Measurements from ENCODE around the gene RGS14. TPM values are rescaled to one million over a fixed set of nuclear protein-coding genes. Genes with fewer than 3 reads are reported as not detected.

RGS14 gene
- total RNA-seq, 4 donors from 2014 or later = 38.5 to 85.9 (median 68.8) TPM

DNA sequence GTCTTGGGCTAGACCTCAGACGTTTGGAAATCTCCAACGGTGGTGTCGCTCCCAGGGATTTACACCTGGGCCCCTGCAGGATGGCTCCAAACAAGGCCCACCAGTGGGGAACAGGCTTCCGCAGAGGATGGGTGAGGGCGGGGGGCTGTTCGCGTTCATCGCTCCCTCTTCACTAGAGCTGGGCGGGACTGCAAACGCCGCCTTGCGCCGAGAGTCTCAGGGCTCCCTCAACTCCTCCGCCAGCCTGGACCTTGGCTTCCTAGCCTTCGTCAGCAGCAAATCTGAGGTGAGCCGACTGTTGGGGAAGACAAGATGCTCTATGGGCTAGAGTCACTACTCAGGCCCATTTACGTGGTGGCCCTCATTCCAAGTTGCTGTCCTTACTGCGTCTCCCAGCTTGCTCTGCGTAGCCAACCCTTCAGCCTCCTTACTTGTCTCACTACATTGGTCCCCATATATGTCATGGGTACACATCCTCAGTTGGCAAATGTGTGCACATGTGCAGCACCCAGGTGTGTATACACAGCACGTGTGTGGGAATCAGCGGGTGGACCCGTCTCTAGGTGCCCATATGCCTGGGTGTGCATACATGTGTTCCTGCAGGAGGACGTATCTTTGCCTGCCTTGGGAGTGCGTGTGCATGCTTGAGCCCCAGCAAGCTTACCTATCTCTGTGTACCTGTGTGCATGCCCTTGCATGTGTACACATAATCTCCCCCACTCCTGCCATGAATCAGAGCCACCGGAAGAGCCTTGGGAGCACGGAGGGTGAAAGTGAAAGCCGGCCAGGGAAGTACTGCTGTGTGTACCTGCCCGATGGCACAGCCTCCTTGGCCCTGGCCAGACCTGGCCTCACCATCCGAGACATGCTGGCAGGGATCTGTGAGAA is 10.5 kb downstream of the RGS14 start:
- no peaks in the 10 kb centered on the region for H3K36me3 ChIP-seq
- no peaks in the 10 kb centered on the region for H3K9me3 ChIP-seq
- no peak overlapping the region for H3K27ac ChIP-seq
- peaks cover 84% of the 10 kb centered on the region for H3K4me1 ChIP-seq
- no peak for DNase-seq (ENCODE audit: low spot score in 2 of 2)
- no peaks in the 10 kb centered on the region for H3K27me3 ChIP-seq
- 84% methylated on average over 20 of the region's 29 CpGs for WGBS
- TF ChIP-seq EP300 (IDR thresholded peaks at IDR 0.05) = no peak
- no peak for TF ChIP-seq POLR2AphosphoS5 (IDR thresholded peaks at IDR 0.05)
- no peak for TF ChIP-seq POLR2A (IDR thresholded peaks at IDR 0.05)
- peak overlapping the region; percentile 46 for H3K4me3 ChIP-seq

- no peaks in the 10 kb centered on the region for H3K36me3 ChIP-seq
- TF ChIP-seq EP300 (IDR thresholded peaks at IDR 0.05) (no peak), CTCF (IDR thresholded peaks at IDR 0.05) (peak; percentile 20 to 74)
- H3K27ac ChIP-seq = no peak overlapping the region
- DNase-seq (ENCODE audit: low spot score in 2 of 2) = no peak
- no peak overlapping the region for H3K4me3 ChIP-seq
- H3K27me3 ChIP-seq = no peaks in the 10 kb centered on the region
- H3K4me1 ChIP-seq = peaks cover 82% of the 10 kb centered on the region
- no peaks in the 10 kb centered on the region for H3K9me3 ChIP-seq
- WGBS = 62% methylated on average over 5 of the region's 5 CpGs
Measured at GRCh38 chr5:177368869-177369644, 11.3 kb downstream of the RGS14 start.

DNA sequence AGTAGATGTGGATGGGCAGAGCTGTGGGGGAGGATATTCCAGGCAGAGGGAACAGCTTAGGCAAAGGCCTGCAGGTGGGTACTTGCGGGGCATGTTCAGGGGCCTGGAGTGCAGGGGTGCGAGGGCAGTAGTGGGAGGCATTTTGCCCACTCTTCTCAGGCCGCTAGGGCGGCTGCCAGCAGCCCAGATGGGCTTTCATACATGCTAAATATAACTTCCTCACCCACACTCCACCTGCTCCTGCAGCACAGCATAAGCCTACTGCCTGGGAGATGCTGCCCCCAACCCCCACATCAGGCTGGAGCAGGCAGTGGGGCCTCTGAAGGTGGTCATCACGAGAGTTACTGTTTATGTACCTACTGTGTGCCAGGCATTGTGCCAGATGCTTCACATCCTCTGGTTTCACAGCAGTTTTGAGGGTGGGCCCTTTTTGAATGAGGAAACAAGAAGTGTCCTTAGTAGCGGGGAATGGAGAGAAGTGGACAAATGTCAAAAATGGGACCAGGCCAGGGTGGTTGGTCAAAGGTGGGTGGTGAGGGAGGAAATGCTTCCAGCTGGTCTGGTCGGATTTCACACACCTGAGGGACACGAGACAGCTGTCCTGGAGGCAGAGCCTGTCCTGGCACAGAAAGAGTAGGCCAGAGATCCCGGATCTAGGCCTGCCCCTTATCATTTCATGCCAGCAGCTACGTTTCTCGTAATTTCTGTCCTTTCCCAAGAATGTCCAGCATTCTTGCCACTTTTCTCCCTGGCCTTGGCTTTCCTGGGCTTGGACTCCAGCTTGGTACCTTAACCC is 12.1 kb downstream of the RGS14 start:
- Histone ChIP-seq H3K4me3 (no peak overlapping the region), H3K27ac (no peak overlapping the region), H3K4me1 (peaks cover 79% of the 10 kb centered on the region), H3K27me3 (no peaks in the 10 kb centered on the region), H3K9me3 (no peaks in the 10 kb centered on the region), H3K36me3 (no peaks in the 10 kb centered on the region)
- WGBS = 67% methylated on average over 11 of the region's 11 CpGs
- no peak for TF ChIP-seq EP300 (IDR thresholded peaks at IDR 0.05)
- DNase-seq (ENCODE audit: low spot score in 2 of 2) = no peak

DNA sequence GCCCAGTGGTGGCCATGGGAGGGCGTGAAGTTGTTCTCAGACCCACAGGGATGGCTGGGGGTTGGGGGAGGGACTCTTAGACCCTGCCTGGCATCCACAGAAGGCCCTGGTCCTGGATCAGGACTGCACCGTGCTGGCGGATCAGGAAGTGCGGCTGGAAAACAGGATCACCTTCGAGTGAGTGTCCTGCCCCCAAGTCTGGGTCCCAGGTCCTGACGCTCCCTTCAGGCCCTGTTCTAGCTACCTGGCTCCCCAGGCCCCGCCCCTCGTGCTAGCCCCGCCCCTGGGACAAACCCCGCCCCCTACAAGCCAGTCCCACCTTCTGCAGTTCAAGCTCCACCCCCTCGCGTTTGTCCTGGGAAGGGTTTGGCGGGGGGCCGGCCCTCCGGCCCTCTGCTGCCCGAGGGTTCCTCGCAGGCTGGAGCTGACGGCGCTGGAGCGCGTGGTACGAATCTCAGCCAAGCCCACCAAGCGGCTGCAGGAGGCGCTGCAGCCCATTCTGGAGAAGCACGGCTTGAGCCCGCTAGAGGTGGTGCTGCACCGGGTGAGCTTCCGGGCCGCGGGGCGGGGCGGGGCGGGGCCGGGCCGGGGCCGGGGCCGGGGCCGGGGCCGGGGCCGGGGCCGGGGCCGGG is 12.9 kb downstream of the RGS14 start:
- Histone ChIP-seq H3K4me3 (peak overlapping the region; percentile 38), H3K27me3 (no peaks in the 10 kb centered on the region), H3K27ac (peak overlapping the region; percentile 21), H3K9me3 (no peaks in the 10 kb centered on the region), H3K4me1 (peaks cover 79% of the 10 kb centered on the region), H3K36me3 (no peaks in the 10 kb centered on the region)
- DNase-seq (ENCODE audit: low spot score in 2 of 2) = peak; percentile 81 to 88
- TF ChIP-seq POLR2A (IDR thresholded peaks at IDR 0.05) (no peak), POLR2AphosphoS5 (IDR thresholded peaks at IDR 0.05) (no peak), EP300 (IDR thresholded peaks at IDR 0.05) (no peak), CTCF (IDR thresholded peaks at IDR 0.05) (peak in 1 of 2 donors; percentile 47)
- 75% methylated on average over 1 of the region's 42 CpGs for WGBS

GRCh38 chr5:177371120-177372033 is 13.7 kb downstream of the RGS14 start:
- peak overlapping the region; percentile 21 for H3K27ac ChIP-seq
- 68% methylated on average over 12 of the region's 26 CpGs for WGBS
- no peak for TF ChIP-seq POLR2A (IDR thresholded peaks at IDR 0.05)
- no peak for TF ChIP-seq EP300 (IDR thresholded peaks at IDR 0.05)
- no peak for TF ChIP-seq POLR2AphosphoS5 (IDR thresholded peaks at IDR 0.05)
- TF ChIP-seq CTCF (IDR thresholded peaks at IDR 0.05) = no peak

More at GRCh38 chr5:177371120-177372033, 13.7 kb downstream of the RGS14 start:
- H3K27me3 ChIP-seq = no peaks in the 10 kb centered on the region
- H3K4me3 ChIP-seq = peak overlapping the region; percentile 38
- no peak for DNase-seq (ENCODE audit: low spot score in 2 of 2)
- no peaks in the 10 kb centered on the region for H3K9me3 ChIP-seq
- no peaks in the 10 kb centered on the region for H3K36me3 ChIP-seq
- peaks cover 72% of the 10 kb centered on the region for H3K4me1 ChIP-seq
